ENCODE measurements around the gene PDZD2.
"Not testable (repeated sequence)": the region's sequence is repeated elsewhere in the genome, so short reads cannot be mapped to it uniquely, and the experiment has no call there.

The PDZD2 gene

DNA sequence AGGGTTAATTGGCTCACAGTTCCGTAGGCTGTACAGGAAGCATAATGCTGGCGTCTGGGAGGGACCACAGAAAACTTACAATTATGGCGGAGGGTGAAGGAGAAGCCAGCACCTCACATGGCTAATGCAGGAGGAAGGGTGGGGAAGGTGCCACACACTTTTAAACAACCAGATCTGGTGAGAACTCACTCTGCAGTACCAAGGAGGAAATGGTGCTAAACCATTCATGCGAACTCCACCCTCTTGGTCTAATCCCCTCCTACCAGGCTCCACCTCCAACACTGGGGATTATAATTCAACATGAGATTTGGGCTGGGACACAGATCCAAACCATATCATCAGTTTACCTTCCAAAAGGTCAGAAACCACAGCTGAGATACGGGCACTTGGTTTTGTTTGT is 122.9 kb downstream of the PDZD2 start:
- H3K9ac ChIP-seq (ENCODE audit: low read length) = no peak overlapping the region
- no peaks in the 10 kb centered on the region for H3K4me1 ChIP-seq (ENCODE audit: low read length)
- TF ChIP-seq EZH2phosphoT487 (IDR thresholded peaks at IDR 0.05; ENCODE audit: low read depth) = no peak
- TF ChIP-seq, protein P1, sequence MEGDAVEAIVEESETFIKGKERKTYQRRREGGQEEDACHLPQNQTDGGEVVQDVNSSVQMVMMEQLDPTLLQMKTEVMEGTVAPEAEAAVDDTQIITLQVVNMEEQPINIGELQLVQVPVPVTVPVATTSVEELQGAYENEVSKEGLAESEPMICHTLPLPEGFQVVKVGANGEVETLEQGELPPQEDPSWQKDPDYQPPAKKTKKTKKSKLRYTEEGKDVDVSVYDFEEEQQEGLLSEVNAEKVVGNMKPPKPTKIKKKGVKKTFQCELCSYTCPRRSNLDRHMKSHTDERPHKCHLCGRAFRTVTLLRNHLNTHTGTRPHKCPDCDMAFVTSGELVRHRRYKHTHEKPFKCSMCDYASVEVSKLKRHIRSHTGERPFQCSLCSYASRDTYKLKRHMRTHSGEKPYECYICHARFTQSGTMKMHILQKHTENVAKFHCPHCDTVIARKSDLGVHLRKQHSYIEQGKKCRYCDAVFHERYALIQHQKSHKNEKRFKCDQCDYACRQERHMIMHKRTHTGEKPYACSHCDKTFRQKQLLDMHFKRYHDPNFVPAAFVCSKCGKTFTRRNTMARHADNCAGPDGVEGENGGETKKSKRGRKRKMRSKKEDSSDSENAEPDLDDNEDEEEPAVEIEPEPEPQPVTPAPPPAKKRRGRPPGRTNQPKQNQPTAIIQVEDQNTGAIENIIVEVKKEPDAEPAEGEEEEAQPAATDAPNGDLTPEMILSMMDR (IDR thresholded peaks at IDR 0.05; ENCODE audit: low read depth, low read length) = no peak
- no peak overlapping the region for H3K4me2 ChIP-seq (ENCODE audit: low read length)
- no peak overlapping the region for H2AFZ ChIP-seq (ENCODE audit: low read depth, low read length)
- no peak overlapping the region for H3K4me3 ChIP-seq (ENCODE audit: low read length)
- H3K36me3 ChIP-seq (replicated peaks; ENCODE audit: low read depth, low read length) = no peaks in the 10 kb centered on the region
- H3K27me3 ChIP-seq (ENCODE audit: low read depth, low read length) = no peaks in the 10 kb centered on the region
- no peaks in the 10 kb centered on the region for H3K9me3 ChIP-seq (ENCODE audit: insufficient read depth, low read length)
- no peaks in the 10 kb centered on the region for H3K79me2 ChIP-seq (ENCODE audit: low read length)
- no peak overlapping the region for H3K27ac ChIP-seq (ENCODE audit: low read length)
- H4K20me1 ChIP-seq (ENCODE audit: insufficient read depth, low read length) = no peaks in the 10 kb centered on the region

DNA sequence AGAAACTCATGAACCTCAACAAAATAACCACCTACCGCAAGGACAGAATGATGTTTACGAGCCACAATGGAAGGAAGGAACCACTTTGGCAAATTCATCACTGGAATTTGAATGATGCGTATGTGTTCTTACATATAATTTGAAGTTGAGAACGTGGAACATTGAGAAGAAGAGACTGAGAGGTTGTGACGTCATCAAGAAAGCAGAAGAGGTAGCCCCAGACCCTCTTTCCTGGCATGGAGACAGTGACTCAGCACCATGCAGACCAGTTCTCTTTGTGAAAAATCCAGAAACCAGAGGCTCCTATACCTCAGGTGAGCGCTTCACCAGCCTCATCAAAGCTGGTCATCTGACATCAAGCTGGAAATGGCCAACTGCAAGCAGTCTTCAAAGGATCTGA is 124.5 kb downstream of the PDZD2 start:
- peaks cover 11% of the 10 kb centered on the region for H3K4me1 ChIP-seq (ENCODE audit: low read length)
- no peak overlapping the region for H2AFZ ChIP-seq (ENCODE audit: low read depth, low read length)
- no peaks in the 10 kb centered on the region for H3K27me3 ChIP-seq (ENCODE audit: low read depth, low read length)
- H3K79me2 ChIP-seq (ENCODE audit: low read length) = no peaks in the 10 kb centered on the region
- no peaks in the 10 kb centered on the region for H3K36me3 ChIP-seq (replicated peaks; ENCODE audit: low read depth, low read length)
- TF ChIP-seq EZH2phosphoT487 (IDR thresholded peaks at IDR 0.05; ENCODE audit: low read depth) = no peak
- TF ChIP-seq, protein P1 (IDR thresholded peaks at IDR 0.05; ENCODE audit: low read depth, low read length) = no peak
- no peaks in the 10 kb centered on the region for H3K9me3 ChIP-seq (ENCODE audit: insufficient read depth, low read length)
- no peak overlapping the region for H3K9ac ChIP-seq (ENCODE audit: low read length)
- H3K4me2 ChIP-seq (ENCODE audit: low read length) = no peak overlapping the region
- no peaks in the 10 kb centered on the region for H4K20me1 ChIP-seq (ENCODE audit: insufficient read depth, low read length)
- no peak overlapping the region for H3K27ac ChIP-seq (ENCODE audit: low read length)
- H3K4me3 ChIP-seq (ENCODE audit: low read length) = no peak overlapping the region

DNA sequence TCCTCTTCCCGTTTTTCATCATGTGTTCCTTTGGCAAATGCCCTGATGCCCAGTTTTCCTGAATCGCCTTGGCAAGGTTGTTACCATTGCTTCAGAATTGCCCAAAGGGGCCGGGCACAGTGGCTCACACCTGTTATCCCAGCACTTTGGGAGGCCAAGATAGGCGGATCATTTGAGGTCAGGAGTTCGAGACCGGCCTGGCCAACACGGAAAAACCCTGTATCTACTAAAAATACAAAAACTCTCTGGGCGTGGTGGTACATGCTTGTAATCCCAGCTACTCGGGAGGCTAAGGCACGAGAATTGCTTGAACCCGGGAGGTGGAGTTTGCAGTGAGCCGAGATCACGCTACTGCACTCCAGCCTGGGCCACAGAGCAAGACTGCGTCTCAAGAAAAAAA is 125.8 kb downstream of the PDZD2 start:
- H3K9me3 ChIP-seq (ENCODE audit: insufficient read depth, low read length); H4K20me1 ChIP-seq (ENCODE audit: insufficient read depth, low read length); H3K4me3 ChIP-seq (ENCODE audit: low read length); H3K79me2 ChIP-seq (ENCODE audit: low read length); H3K9ac ChIP-seq (ENCODE audit: low read length); H2AFZ ChIP-seq (ENCODE audit: low read depth, low read length); H3K4me2 ChIP-seq (ENCODE audit: low read length); H3K27me3 ChIP-seq (ENCODE audit: low read depth, low read length); H3K36me3 ChIP-seq (replicated peaks; ENCODE audit: low read depth, low read length); H3K27ac ChIP-seq (ENCODE audit: low read length): not testable (repeated sequence)
- H3K4me1 ChIP-seq (ENCODE audit: low read length) = peaks cover 14% of the 10 kb centered on the region

DNA sequence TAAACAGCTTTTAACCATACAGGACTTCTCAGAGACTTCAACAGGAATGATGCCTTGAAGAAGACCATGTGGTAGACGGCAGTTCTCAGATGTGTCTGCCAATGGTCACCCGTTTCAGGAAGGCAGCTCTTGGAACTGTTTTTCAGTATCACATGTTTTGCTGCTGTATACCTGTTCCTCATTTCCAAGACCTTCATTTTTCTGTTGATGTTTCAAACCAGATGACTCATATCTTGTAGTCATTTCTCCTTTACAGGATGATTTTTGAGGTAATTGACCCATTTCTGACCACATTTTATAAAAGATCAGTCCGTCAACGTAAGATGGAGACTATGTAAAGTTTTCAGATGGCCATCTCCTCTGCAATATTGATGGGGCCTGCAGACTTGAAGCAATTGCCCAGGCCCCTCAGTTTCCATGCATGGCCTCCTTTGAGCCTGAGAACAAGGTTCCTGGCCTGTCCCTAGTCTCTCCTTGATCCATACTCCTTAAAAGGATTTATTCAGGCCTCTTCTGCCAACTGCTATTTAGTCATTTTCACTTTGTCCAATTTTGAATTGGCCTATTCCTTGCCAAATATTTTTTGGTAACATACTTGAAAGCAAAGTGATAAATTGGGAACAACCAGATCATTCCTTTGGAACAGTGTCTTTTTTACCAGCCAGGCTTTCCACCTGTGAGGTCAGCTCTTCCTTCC is 128.6 kb downstream of the PDZD2 start:
- no peak overlapping the region for H3K9ac ChIP-seq (ENCODE audit: low read length)
- peaks cover 3% of the 10 kb centered on the region; the same call in 1 of the 2 replicates for H4K20me1 ChIP-seq (ENCODE audit: insufficient read depth, low read length)
- H3K36me3 ChIP-seq (replicated peaks; ENCODE audit: low read depth, low read length) = no peaks in the 10 kb centered on the region
- peak overlapping the region; percentile 36; the same call in 1 of the 2 replicates for H3K4me2 ChIP-seq (ENCODE audit: low read length)
- no peak overlapping the region for H2AFZ ChIP-seq (ENCODE audit: low read depth, low read length)
- no peaks in the 10 kb centered on the region for H3K79me2 ChIP-seq (ENCODE audit: low read length)
- no peak overlapping the region for H3K27ac ChIP-seq (ENCODE audit: low read length)
- peaks cover 35% of the 10 kb centered on the region for H3K4me1 ChIP-seq (ENCODE audit: low read length)
- TF ChIP-seq, protein P1 (IDR thresholded peaks at IDR 0.05; ENCODE audit: low read depth, low read length) = no peak
- no peak for TF ChIP-seq EZH2phosphoT487 (IDR thresholded peaks at IDR 0.05; ENCODE audit: low read depth)
- H3K27me3 ChIP-seq (ENCODE audit: low read depth, low read length) = peaks cover 12% of the 10 kb centered on the region
- H3K4me3 ChIP-seq (ENCODE audit: low read length) = no peak overlapping the region
- H3K9me3 ChIP-seq (ENCODE audit: insufficient read depth, low read length) = no peaks in the 10 kb centered on the region

All from OCI-LY3 (cell line).